Activated T-cell treated with anti-CD3 and anti-CD28 coated beads for 24 hours (primary cell): ENCODE data around the gene MILR1.
"Not testable (repeated sequence)": the region's sequence is repeated elsewhere in the genome, so short reads cannot be mapped to it uniquely, and the experiment has no call there.

Experiments
- DNase-seq: peaks from one replicate; pipeline ENCODE4 v3.0.0-alpha.2; 2020; ENCODE audit warnings: low read depth

MILR1 gene

GRCh38 chr17:64428406-64428805 lies 20.5 kb upstream of the MILR1 start:
- no peak for DNase-seq

GRCh38 chr17:64430036-64430435 lies 18.9 kb upstream of the MILR1 start:
- not testable (repeated sequence) for DNase-seq

GRCh38 chr17:64431534-64431933 lies 17.4 kb upstream of the MILR1 start:
- no peak for DNase-seq

GRCh38 chr17:64437944-64438525 lies 10.9 kb upstream of the MILR1 start:
- DNase-seq, result no peak

GRCh38 chr17:64439521-64439920 lies 9.4 kb upstream of the MILR1 start:
- not testable (repeated sequence) for DNase-seq

GRCh38 chr17:64439956-64440355 lies 9.0 kb upstream of the MILR1 start:
- DNase-seq, result no peak

- no peak for DNase-seq
Measured at GRCh38 chr17:64441772-64442540, 7.0 kb upstream of the MILR1 start.

GRCh38 chr17:64442541-64442971 lies 6.4 kb upstream of the MILR1 start:
- DNase-seq, result no peak

- no peak for DNase-seq
Measured at GRCh38 chr17:64443086-64443760, 5.7 kb upstream of the MILR1 start.

- no peak for DNase-seq
Measured at GRCh38 chr17:64447526-64447925, 1.4 kb upstream of the MILR1 start.

- DNase-seq, result no peak
Measured at GRCh38 chr17:64449545-64449944, 630 bp downstream of the MILR1 start.

- DNase-seq, result no peak
Measured at GRCh38 chr17:64455993-64456885, 7.3 kb downstream of the MILR1 start.

- DNase-seq, result no peak
Measured at GRCh38 chr17:64457156-64457555, 8.2 kb downstream of the MILR1 start.

- no peak for DNase-seq
Measured at GRCh38 chr17:64458756-64459155, 9.8 kb downstream of the MILR1 start.

GRCh38 chr17:64459284-64459747 lies 10.4 kb downstream of the MILR1 start:
- no peak for DNase-seq

GRCh38 chr17:64459818-64460217 lies 10.9 kb downstream of the MILR1 start:
- DNase-seq, result not testable (repeated sequence)

- DNase-seq, result no peak
Measured at GRCh38 chr17:64460955-64461354, 12.0 kb downstream of the MILR1 start.

- no peak for DNase-seq
Measured at GRCh38 chr17:64461788-64462187, 12.9 kb downstream of the MILR1 start.

- no peak for DNase-seq
Measured at GRCh38 chr17:64466019-64466735, 17.3 kb downstream of the MILR1 start.

- DNase-seq, result not testable (repeated sequence)
Measured at GRCh38 chr17:64466834-64467233, 17.9 kb downstream of the MILR1 start.

- DNase-seq, result no peak
Measured at GRCh38 chr17:64470625-64471024, 21.7 kb downstream of the MILR1 start.
